Measurements from ENCODE around the gene PPTC7. TPM values are rescaled to one million over a fixed set of nuclear protein-coding genes. Genes with fewer than 3 reads are reported as not detected.

Gene PPTC7
- total and polyA plus RNA-seq, 2 of the 13 experiments (the other 11 are each of a cell fraction or from before 2014, with no cell fraction given): 4.8 to 12.3 TPM

GRCh38 chr12:110575326-110575725 lies 7.8 kb downstream of the PPTC7 start (continued):
- TF ChIP-seq, protein P1, sequence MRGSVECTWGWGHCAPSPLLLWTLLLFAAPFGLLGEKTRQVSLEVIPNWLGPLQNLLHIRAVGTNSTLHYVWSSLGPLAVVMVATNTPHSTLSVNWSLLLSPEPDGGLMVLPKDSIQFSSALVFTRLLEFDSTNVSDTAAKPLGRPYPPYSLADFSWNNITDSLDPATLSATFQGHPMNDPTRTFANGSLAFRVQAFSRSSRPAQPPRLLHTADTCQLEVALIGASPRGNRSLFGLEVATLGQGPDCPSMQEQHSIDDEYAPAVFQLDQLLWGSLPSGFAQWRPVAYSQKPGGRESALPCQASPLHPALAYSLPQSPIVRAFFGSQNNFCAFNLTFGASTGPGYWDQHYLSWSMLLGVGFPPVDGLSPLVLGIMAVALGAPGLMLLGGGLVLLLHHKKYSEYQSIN (CRISPR knock-in tag; IDR thresholded peaks at IDR 0.05; ENCODE audit: borderline replicate concordance): no peak
- no peak for TF ChIP-seq SRSF4 (IDR thresholded peaks at IDR 0.05; ENCODE audit: low read depth, low read length, poor library complexity, severe bottlenecking)
- no peak for TF ChIP-seq HNF1B (CRISPR knock-in tag; IDR thresholded peaks at IDR 0.05)
- TF ChIP-seq, protein P2, sequence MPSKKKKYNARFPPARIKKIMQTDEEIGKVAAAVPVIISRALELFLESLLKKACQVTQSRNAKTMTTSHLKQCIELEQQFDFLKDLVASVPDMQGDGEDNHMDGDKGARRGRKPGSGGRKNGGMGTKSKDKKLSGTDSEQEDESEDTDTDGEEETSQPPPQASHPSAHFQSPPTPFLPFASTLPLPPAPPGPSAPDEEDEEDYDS (CRISPR knock-in tag; IDR thresholded peaks at IDR 0.05): 0 out of 2 replicates have a peak, but pooled peaks have one; percentile 31
- TF ChIP-seq, protein P3, sequence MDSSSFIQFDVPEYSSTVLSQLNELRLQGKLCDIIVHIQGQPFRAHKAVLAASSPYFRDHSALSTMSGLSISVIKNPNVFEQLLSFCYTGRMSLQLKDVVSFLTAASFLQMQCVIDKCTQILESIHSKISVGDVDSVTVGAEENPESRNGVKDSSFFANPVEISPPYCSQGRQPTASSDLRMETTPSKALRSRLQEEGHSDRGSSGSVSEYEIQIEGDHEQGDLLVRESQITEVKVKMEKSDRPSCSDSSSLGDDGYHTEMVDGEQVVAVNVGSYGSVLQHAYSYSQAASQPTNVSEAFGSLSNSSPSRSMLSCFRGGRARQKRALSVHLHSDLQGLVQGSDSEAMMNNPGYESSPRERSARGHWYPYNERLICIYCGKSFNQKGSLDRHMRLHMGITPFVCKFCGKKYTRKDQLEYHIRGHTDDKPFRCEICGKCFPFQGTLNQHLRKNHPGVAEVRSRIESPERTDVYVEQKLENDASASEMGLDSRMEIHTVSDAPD (CRISPR knock-in tag; IDR thresholded peaks at IDR 0.05): no peak
- TF ChIP-seq ZNF567 (CRISPR knock-in tag; IDR thresholded peaks at IDR 0.05; ENCODE audit: borderline replicate concordance): no peak
- no peak for TF ChIP-seq ZNF768 (CRISPR knock-in tag; IDR thresholded peaks at IDR 0.05)
- no peak for TF ChIP-seq MATR3 (CRISPR knock-in tag; IDR thresholded peaks at IDR 0.05)
- no peak for TF ChIP-seq FIP1L1 (IDR thresholded peaks at IDR 0.05; ENCODE audit: borderline replicate concordance, insufficient read depth, low read depth, low read length)
- TF ChIP-seq NFYB (CRISPR knock-in tag; IDR thresholded peaks at IDR 0.05): no peak
- peak; percentile 91 for TF ChIP-seq BCL6 (CRISPR knock-in tag; IDR thresholded peaks at IDR 0.05)
- no peak for TF ChIP-seq PCBP2 (optimal IDR thresholded peaks at IDR 0.05; ENCODE audit: low read depth, low read length, poor library complexity, severe bottlenecking)
- no peak for TF ChIP-seq ZFP41 (CRISPR knock-in tag; IDR thresholded peaks at IDR 0.05; ENCODE audit: borderline replicate concordance)
- no peak for TF ChIP-seq ZSCAN22 (CRISPR knock-in tag; IDR thresholded peaks at IDR 0.05)
- TF ChIP-seq ZMAT3 (CRISPR knock-in tag; conservative IDR thresholded peaks at IDR 0.05): no peak
- TF ChIP-seq, protein P4, sequence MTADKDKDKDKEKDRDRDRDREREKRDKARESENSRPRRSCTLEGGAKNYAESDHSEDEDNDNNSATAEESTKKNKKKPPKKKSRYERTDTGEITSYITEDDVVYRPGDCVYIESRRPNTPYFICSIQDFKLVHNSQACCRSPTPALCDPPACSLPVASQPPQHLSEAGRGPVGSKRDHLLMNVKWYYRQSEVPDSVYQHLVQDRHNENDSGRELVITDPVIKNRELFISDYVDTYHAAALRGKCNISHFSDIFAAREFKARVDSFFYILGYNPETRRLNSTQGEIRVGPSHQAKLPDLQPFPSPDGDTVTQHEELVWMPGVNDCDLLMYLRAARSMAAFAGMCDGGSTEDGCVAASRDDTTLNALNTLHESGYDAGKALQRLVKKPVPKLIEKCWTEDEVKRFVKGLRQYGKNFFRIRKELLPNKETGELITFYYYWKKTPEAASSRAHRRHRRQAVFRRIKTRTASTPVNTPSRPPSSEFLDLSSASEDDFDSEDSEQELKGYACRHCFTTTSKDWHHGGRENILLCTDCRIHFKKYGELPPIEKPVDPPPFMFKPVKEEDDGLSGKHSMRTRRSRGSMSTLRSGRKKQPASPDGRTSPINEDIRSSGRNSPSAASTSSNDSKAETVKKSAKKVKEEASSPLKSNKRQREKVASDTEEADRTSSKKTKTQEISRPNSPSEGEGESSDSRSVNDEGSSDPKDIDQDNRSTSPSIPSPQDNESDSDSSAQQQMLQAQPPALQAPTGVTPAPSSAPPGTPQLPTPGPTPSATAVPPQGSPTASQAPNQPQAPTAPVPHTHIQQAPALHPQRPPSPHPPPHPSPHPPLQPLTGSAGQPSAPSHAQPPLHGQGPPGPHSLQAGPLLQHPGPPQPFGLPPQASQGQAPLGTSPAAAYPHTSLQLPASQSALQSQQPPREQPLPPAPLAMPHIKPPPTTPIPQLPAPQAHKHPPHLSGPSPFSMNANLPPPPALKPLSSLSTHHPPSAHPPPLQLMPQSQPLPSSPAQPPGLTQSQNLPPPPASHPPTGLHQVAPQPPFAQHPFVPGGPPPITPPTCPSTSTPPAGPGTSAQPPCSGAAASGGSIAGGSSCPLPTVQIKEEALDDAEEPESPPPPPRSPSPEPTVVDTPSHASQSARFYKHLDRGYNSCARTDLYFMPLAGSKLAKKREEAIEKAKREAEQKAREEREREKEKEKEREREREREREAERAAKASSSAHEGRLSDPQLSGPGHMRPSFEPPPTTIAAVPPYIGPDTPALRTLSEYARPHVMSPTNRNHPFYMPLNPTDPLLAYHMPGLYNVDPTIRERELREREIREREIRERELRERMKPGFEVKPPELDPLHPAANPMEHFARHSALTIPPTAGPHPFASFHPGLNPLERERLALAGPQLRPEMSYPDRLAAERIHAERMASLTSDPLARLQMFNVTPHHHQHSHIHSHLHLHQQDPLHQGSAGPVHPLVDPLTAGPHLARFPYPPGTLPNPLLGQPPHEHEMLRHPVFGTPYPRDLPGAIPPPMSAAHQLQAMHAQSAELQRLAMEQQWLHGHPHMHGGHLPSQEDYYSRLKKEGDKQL (CRISPR knock-in tag; IDR thresholded peaks at IDR 0.05; ENCODE audit: low read depth): no peak
- no peak for TF ChIP-seq PLSCR1 (CRISPR knock-in tag; IDR thresholded peaks at IDR 0.05; ENCODE audit: borderline replicate concordance)
